GM12865 (cell line): ENCODE results near the gene BCAS4.
A peak's percentile ranks its signal among the peaks of the same experiment; 100 is the strongest.
"Not testable (repeated sequence)": the region's sequence is repeated elsewhere in the genome, so short reads cannot be mapped to it uniquely, and the experiment has no call there.

Experiments used
- DNase-seq: peaks from one replicate; pipeline ENCODE4 v3.0.0; 2010; ENCODE audit warnings: low read depth
- H3K4me3 ChIP-seq: 2 replicates; pipeline ENCODE4 v1.5.1; 2011; ENCODE audit warnings: mild to moderate bottlenecking, low read depth, low read length, control low read depth
- CTCF ChIP-seq: IDR thresholded peaks from 2 replicates; pipeline ENCODE4 v1.5.1; 2011; ENCODE audit warnings: low read length, control low read depth, low read depth, inconsistent platforms; ENCODE audit not compliant: insufficient read depth; ENCODE audit errors: missing control alignments

Gene BCAS4

GRCh38 chr20:50788045-50788991 is 6.5 kb upstream of the BCAS4 start:
- no peak for DNase-seq

GRCh38 chr20:50789968-50790650 is 4.8 kb upstream of the BCAS4 start:
- no peak overlapping the region for H3K4me3 ChIP-seq
- TF ChIP-seq CTCF = no peak
- no peak for DNase-seq

More at GRCh38 chr20:50788045-50788991, 6.5 kb upstream of the BCAS4 start:
- H3K4me3 ChIP-seq = no peak overlapping the region
- no peak for TF ChIP-seq CTCF

GRCh38 chr20:50790651-50791277 is 4.1 kb upstream of the BCAS4 start:
- H3K4me3 ChIP-seq = peak overlapping the region; percentile 22; the same call in 1 of the 2 replicates
- peak; percentile 93 for DNase-seq

GRCh38 chr20:50792708-50793574 is 1.9 kb upstream of the BCAS4 start:
- TF ChIP-seq CTCF = no peak
- no peak overlapping the region for H3K4me3 ChIP-seq
- DNase-seq = no peak

More at GRCh38 chr20:50790651-50791277, 4.1 kb upstream of the BCAS4 start:
- TF ChIP-seq CTCF = peak; percentile 87

- TF ChIP-seq CTCF = peak; percentile 27
- not testable (repeated sequence) for H3K4me3 ChIP-seq
- peak; percentile 71 for DNase-seq
These were observed 1.3 kb upstream of the BCAS4 start for GRCh38 chr20:50793575-50794016.

GRCh38 chr20:50794181-50794845 is 548 bp upstream of the BCAS4 start:
- no peak for DNase-seq
- TF ChIP-seq CTCF = no peak
- peak overlapping the region; percentile 46 for H3K4me3 ChIP-seq
